ENCODE data around the gene ANTKMT.

DNA sequence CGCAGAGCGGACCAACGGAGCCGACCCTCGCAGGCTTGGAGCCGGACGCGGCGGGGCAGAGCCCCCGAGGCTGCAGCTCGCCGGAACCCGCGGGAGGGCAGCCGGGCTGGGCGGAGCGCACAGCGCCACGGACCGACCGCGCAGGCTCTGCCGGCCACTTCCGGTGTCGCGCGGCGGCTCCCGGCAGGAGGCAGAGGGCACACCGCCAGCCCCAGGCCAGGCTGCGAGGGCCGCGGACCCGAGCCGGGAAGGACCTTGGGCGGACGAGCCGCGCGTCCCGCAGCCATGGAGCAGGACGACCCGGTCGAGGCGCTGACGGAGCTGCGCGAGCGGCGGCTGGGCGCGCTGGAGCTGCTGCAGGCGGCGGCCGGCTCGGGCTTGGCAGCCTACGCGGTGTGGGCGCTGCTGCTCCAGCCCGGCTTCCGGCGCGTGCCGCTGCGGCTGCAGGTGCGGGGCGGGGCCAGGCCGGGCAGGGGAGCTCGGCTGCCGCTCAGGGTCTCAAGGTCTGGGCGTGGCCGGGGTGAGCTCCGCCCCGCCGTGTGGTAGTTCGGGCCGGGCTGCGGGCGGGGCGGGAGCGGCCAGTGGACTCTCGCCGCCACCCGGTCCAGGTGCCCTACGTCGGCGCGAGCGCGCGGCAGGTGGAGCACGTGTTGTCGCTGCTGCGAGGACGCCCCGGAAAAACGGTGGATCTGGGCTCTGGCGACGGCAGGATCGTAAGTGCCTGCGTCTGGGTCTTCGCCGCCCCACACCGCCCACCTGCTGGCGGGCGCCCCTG lies at the start of gene ANTKMT:
- TF ChIP-seq, protein P1, sequence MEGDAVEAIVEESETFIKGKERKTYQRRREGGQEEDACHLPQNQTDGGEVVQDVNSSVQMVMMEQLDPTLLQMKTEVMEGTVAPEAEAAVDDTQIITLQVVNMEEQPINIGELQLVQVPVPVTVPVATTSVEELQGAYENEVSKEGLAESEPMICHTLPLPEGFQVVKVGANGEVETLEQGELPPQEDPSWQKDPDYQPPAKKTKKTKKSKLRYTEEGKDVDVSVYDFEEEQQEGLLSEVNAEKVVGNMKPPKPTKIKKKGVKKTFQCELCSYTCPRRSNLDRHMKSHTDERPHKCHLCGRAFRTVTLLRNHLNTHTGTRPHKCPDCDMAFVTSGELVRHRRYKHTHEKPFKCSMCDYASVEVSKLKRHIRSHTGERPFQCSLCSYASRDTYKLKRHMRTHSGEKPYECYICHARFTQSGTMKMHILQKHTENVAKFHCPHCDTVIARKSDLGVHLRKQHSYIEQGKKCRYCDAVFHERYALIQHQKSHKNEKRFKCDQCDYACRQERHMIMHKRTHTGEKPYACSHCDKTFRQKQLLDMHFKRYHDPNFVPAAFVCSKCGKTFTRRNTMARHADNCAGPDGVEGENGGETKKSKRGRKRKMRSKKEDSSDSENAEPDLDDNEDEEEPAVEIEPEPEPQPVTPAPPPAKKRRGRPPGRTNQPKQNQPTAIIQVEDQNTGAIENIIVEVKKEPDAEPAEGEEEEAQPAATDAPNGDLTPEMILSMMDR (IDR thresholded peaks at IDR 0.05; ENCODE audit: insufficient read depth, low read length): no peak
- TF ChIP-seq, protein P2, sequence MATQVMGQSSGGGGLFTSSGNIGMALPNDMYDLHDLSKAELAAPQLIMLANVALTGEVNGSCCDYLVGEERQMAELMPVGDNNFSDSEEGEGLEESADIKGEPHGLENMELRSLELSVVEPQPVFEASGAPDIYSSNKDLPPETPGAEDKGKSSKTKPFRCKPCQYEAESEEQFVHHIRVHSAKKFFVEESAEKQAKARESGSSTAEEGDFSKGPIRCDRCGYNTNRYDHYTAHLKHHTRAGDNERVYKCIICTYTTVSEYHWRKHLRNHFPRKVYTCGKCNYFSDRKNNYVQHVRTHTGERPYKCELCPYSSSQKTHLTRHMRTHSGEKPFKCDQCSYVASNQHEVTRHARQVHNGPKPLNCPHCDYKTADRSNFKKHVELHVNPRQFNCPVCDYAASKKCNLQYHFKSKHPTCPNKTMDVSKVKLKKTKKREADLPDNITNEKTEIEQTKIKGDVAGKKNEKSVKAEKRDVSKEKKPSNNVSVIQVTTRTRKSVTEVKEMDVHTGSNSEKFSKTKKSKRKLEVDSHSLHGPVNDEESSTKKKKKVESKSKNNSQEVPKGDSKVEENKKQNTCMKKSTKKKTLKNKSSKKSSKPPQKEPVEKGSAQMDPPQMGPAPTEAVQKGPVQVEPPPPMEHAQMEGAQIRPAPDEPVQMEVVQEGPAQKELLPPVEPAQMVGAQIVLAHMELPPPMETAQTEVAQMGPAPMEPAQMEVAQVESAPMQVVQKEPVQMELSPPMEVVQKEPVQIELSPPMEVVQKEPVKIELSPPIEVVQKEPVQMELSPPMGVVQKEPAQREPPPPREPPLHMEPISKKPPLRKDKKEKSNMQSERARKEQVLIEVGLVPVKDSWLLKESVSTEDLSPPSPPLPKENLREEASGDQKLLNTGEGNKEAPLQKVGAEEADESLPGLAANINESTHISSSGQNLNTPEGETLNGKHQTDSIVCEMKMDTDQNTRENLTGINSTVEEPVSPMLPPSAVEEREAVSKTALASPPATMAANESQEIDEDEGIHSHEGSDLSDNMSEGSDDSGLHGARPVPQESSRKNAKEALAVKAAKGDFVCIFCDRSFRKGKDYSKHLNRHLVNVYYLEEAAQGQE (IDR thresholded peaks at IDR 0.05; ENCODE audit: insufficient replicate concordance, low read depth): no peak
- TF ChIP-seq POLR2AphosphoS5 (IDR thresholded peaks at IDR 0.05; ENCODE audit: low read depth) (peak; percentile 75), GABPA (IDR thresholded peaks at IDR 0.05; ENCODE audit: low read depth) (peak; percentile 85)

All from HL-60 (cell line).